Stimulated activated CD4-positive, alpha-beta T cell treated with anti-CD3 and anti-CD28 coated beads, Interleukin-2, amount 100 ng/mL, for 24 hours (primary cell): ENCODE measurements around the gene RIBC2.

Source experiments
- DNase-seq, 2 donors: peaks; one replicate each; pipeline ENCODE4 v3.0.0-alpha.2; 2020

Gene RIBC2

DNA sequence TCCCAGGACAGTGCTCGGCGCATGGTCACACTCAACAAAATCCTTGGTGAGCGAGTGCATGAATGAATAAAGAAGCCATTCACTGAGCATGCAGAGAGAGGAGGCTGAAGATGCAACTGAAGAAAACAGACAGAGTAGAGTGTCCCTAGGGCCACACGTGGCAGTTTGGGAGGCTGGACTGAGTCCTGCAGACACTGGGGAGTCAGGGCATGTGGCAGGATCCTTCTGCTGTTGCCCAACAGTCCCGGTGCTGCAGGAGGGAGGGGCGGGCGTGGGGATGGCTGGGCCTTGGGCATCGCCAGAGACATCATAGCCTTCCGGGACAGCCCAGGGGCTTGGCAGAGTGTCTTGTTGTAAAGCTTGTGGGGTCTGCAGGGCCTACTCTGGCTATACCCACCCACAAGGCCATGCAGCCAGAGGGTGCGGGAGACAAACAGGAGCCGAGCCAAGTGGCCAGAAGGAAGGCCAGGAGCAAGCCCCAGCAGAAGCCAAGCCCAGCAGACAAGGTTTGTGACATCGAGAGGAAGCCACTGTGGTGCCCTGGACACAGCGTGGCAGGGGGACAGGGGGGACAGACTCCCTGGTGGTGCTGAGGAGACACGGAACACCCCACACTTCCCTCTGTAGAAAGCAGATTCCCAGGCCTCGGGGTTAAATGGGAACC, 62.5 kb downstream of the RIBC2 start:
- DNase-seq = no peak

- DNase-seq = no peak
Measured at GRCh38 chr22:45476814-45477213, 63.3 kb downstream of the RIBC2 start.

DNA sequence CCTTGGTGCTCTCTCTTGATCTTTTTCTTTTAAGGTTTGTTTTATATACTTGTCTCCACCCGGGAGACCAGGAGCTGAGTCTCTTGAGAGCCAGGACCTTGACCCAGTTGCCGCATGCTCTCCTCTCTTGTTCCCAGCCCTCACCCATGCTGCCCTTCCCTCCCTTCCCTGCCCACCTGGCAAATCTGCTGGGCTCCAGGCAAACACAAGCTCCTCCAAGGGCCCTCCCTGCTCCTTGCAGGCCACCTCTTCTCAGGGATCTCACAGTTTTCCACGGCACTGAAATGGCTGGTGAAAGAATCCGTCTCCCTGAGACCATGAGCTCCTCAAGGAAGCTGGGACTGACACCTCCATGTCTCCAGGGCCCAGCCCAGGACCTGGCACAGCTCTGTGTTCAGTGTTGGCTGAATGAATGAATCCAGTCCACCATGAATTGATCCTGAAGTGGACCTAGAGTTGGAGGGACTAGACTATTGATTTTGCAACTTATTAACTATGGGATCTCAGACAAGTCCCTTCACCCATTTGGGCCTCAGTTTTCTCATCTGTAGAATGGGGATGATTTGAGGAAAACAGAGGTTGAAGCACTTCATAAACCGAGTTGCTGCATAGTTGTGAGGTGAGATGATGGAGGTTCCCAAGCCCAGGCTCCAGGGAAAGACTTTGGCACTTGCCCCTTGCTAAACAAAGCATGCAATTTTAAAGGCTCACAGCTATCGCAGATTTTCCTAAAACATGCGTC, 64.0 kb downstream of the RIBC2 start:
- DNase-seq = no peak

DNA sequence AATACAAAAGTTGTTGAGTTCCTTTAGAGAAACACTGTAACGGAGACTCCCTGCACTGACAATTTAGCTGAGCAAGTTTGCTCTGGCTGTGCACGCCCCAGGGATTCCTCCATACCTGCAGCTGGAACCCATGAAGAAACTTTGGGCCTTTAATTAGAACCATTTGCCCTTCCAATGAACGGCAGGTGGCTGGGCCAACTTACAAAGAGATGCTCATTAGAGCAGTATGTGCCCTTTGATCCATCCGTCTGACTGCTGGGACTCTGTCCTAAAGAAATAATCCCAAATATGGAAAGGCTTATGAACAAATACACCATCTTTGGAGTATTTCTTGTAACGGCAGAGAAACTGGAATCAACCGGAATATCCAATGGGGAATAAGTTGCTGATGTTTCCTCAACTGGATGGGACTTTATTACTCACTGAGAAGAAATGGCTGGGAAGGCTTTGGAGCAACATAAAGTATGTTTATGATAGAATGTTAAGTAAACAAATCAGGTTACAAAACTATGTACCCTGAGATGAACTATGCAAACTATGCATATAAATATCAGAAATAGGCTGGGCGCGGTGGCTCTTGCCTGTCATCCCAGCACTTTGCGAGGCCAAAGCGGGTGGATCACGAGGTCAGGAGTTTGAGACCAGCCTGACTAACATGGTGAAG, 64.7 kb downstream of the RIBC2 start:
- no peak for DNase-seq

DNA sequence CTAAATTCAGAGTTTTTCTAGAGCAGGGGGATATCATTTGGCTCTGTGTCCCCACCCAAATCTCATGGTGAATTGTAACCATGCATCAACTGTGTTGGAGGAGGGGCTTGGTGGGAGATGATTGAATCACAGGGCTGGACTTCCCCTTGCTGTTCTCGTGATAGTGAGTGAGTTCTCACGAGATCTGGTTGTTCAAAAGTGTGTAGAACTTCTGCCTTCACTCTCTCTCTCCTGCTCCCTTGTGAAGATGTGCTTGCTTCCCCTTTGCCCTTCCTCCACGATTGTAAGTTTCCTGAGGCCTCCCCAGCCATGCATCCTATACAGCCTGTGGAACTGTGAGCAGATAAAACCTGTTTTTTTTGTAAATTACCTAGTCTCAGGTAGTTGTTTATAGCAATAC, 67.2 kb downstream of the RIBC2 start:
- DNase-seq = no peak

GRCh38 chr22:45481661-45482060, 68.2 kb downstream of the RIBC2 start:
- no peak for DNase-seq
